ENCODE measurements around the gene PRKAR2A.
"Not testable (repeated sequence)": the region's sequence is repeated elsewhere in the genome, so short reads cannot be mapped to it uniquely, and the experiment has no call there.

Gene PRKAR2A

GRCh38 chr3:48811524-48811923 lies 36.1 kb downstream of the PRKAR2A start:
- no peaks in the 10 kb centered on the region for H3K36me3 ChIP-seq (ENCODE audit: control insufficient read depth, insufficient read depth, low read length)
- no peaks in the 10 kb centered on the region for H3K4me1 ChIP-seq (ENCODE audit: control insufficient read depth, insufficient read depth, low read length)
- no peak overlapping the region for H3K27ac ChIP-seq (ENCODE audit: insufficient read depth, low read depth, low read length, poor library complexity, severe bottlenecking)
- H3K9me3 ChIP-seq (ENCODE audit: control insufficient read depth, low read length) = no peaks in the 10 kb centered on the region
- 92% methylated on average over 1 of the region's 3 CpGs; no CpG with 5 or more reads in 1 of the 2 experiments for WGBS, 2 experiments
- no peaks in the 10 kb centered on the region for H3K27me3 ChIP-seq (ENCODE audit: control insufficient read depth, insufficient read depth, low read length, poor library complexity, severe bottlenecking)
- H3K4me3 ChIP-seq (ENCODE audit: insufficient read depth, low read depth, low read length) = no peak overlapping the region

- WGBS, 2 experiments = 90 to 92% methylated on average over 4 of the region's 4 CpGs
These were observed 42.7 kb downstream of the PRKAR2A start for GRCh38 chr3:48804930-48805329.

GRCh38 chr3:48800831-48801230 lies 46.8 kb downstream of the PRKAR2A start:
- 91 to 92% methylated on average over 12 of the region's 12 CpGs for WGBS, 2 experiments
- H3K27me3 ChIP-seq (ENCODE audit: control insufficient read depth, insufficient read depth, low read length, poor library complexity, severe bottlenecking); H3K27ac ChIP-seq (ENCODE audit: insufficient read depth, low read depth, low read length, poor library complexity, severe bottlenecking); H3K9me3 ChIP-seq (ENCODE audit: control insufficient read depth, low read length); H3K4me1 ChIP-seq (ENCODE audit: control insufficient read depth, insufficient read depth, low read length); H3K4me3 ChIP-seq (ENCODE audit: insufficient read depth, low read depth, low read length); H3K36me3 ChIP-seq (ENCODE audit: control insufficient read depth, insufficient read depth, low read length): not testable (repeated sequence)

More at GRCh38 chr3:48804930-48805329, 42.7 kb downstream of the PRKAR2A start:
- no peaks in the 10 kb centered on the region for H3K36me3 ChIP-seq (ENCODE audit: control insufficient read depth, insufficient read depth, low read length)
- no peaks in the 10 kb centered on the region for H3K4me1 ChIP-seq (ENCODE audit: control insufficient read depth, insufficient read depth, low read length)
- H3K27me3 ChIP-seq (ENCODE audit: control insufficient read depth, insufficient read depth, low read length, poor library complexity, severe bottlenecking) = no peaks in the 10 kb centered on the region
- H3K27ac ChIP-seq (ENCODE audit: insufficient read depth, low read depth, low read length, poor library complexity, severe bottlenecking) = no peak overlapping the region
- H3K4me3 ChIP-seq (ENCODE audit: insufficient read depth, low read depth, low read length) = no peak overlapping the region
- no peaks in the 10 kb centered on the region for H3K9me3 ChIP-seq (ENCODE audit: control insufficient read depth, low read length)

GRCh38 chr3:48798998-48799397 lies 48.7 kb downstream of the PRKAR2A start:
- Histone ChIP-seq H3K9me3 (ENCODE audit: control insufficient read depth, low read length) (no peaks in the 10 kb centered on the region), H3K27me3 (ENCODE audit: control insufficient read depth, insufficient read depth, low read length, poor library complexity, severe bottlenecking) (no peaks in the 10 kb centered on the region), H3K4me3 (ENCODE audit: insufficient read depth, low read depth, low read length) (no peak overlapping the region), H3K4me1 (ENCODE audit: control insufficient read depth, insufficient read depth, low read length) (no peaks in the 10 kb centered on the region), H3K36me3 (ENCODE audit: control insufficient read depth, insufficient read depth, low read length) (no peaks in the 10 kb centered on the region), H3K27ac (ENCODE audit: insufficient read depth, low read depth, low read length, poor library complexity, severe bottlenecking) (no peak overlapping the region)
- WGBS, 2 experiments = 96 to 100% methylated on average over 1 of the region's 1 CpG

- Histone ChIP-seq H3K4me1 (ENCODE audit: control insufficient read depth, insufficient read depth, low read length) (no peaks in the 10 kb centered on the region), H3K36me3 (ENCODE audit: control insufficient read depth, insufficient read depth, low read length) (no peaks in the 10 kb centered on the region), H3K27ac (ENCODE audit: insufficient read depth, low read depth, low read length, poor library complexity, severe bottlenecking) (no peak overlapping the region), H3K27me3 (ENCODE audit: control insufficient read depth, insufficient read depth, low read length, poor library complexity, severe bottlenecking) (no peaks in the 10 kb centered on the region), H3K4me3 (ENCODE audit: insufficient read depth, low read depth, low read length) (no peak overlapping the region), H3K9me3 (ENCODE audit: control insufficient read depth, low read length) (no peaks in the 10 kb centered on the region)
- 92 to 99% methylated on average over 1 to 2 of the region's 2 CpGs for WGBS, 2 experiments
These were observed 50.0 kb downstream of the PRKAR2A start for GRCh38 chr3:48797626-48798025.

- WGBS, 2 experiments = 89 to 95% methylated on average over 7 of the region's 7 CpGs
- Histone ChIP-seq H3K9me3 (ENCODE audit: control insufficient read depth, low read length) (no peaks in the 10 kb centered on the region), H3K27me3 (ENCODE audit: control insufficient read depth, insufficient read depth, low read length, poor library complexity, severe bottlenecking) (no peaks in the 10 kb centered on the region), H3K4me1 (ENCODE audit: control insufficient read depth, insufficient read depth, low read length) (no peaks in the 10 kb centered on the region), H3K27ac (ENCODE audit: insufficient read depth, low read depth, low read length, poor library complexity, severe bottlenecking) (no peak overlapping the region), H3K36me3 (ENCODE audit: control insufficient read depth, insufficient read depth, low read length) (no peaks in the 10 kb centered on the region), H3K4me3 (ENCODE audit: insufficient read depth, low read depth, low read length) (no peak overlapping the region)
These were observed 51.5 kb downstream of the PRKAR2A start for GRCh38 chr3:48795997-48796732.

- not testable (repeated sequence) for H3K4me3 ChIP-seq (ENCODE audit: insufficient read depth, low read depth, low read length); H3K36me3 ChIP-seq (ENCODE audit: control insufficient read depth, insufficient read depth, low read length); H3K27ac ChIP-seq (ENCODE audit: insufficient read depth, low read depth, low read length, poor library complexity, severe bottlenecking); H3K4me1 ChIP-seq (ENCODE audit: control insufficient read depth, insufficient read depth, low read length); H3K9me3 ChIP-seq (ENCODE audit: control insufficient read depth, low read length); H3K27me3 ChIP-seq (ENCODE audit: control insufficient read depth, insufficient read depth, low read length, poor library complexity, severe bottlenecking)
- WGBS, 2 experiments = 92 to 97% methylated on average over 2 of the region's 2 CpGs
These were observed 54.2 kb downstream of the PRKAR2A start for GRCh38 chr3:48793484-48793883.

GRCh38 chr3:48789665-48790064 lies 58.0 kb downstream of the PRKAR2A start:
- WGBS, 2 experiments = 92% methylated on average over 3 of the region's 3 CpGs
- no peak overlapping the region for H3K27ac ChIP-seq (ENCODE audit: insufficient read depth, low read depth, low read length, poor library complexity, severe bottlenecking)

GRCh38 chr3:48788544-48789162 lies 59.0 kb downstream of the PRKAR2A start:
- no peaks in the 10 kb centered on the region for H3K4me1 ChIP-seq (ENCODE audit: control insufficient read depth, insufficient read depth, low read length)
- WGBS, 2 experiments = 89 to 95% methylated on average over 1 of the region's 1 CpG

More at GRCh38 chr3:48789665-48790064, 58.0 kb downstream of the PRKAR2A start:
- H3K27me3 ChIP-seq (ENCODE audit: control insufficient read depth, insufficient read depth, low read length, poor library complexity, severe bottlenecking) = no peaks in the 10 kb centered on the region
- no peaks in the 10 kb centered on the region for H3K9me3 ChIP-seq (ENCODE audit: control insufficient read depth, low read length)
- no peaks in the 10 kb centered on the region for H3K36me3 ChIP-seq (ENCODE audit: control insufficient read depth, insufficient read depth, low read length)
- no peaks in the 10 kb centered on the region for H3K4me1 ChIP-seq (ENCODE audit: control insufficient read depth, insufficient read depth, low read length)
- no peak overlapping the region for H3K4me3 ChIP-seq (ENCODE audit: insufficient read depth, low read depth, low read length)

GRCh38 chr3:48784426-48785120 lies 63.1 kb downstream of the PRKAR2A start:
- no peaks in the 10 kb centered on the region for H3K9me3 ChIP-seq (ENCODE audit: control insufficient read depth, low read length)
- no peaks in the 10 kb centered on the region for H3K27me3 ChIP-seq (ENCODE audit: control insufficient read depth, insufficient read depth, low read length, poor library complexity, severe bottlenecking)
- no peak overlapping the region for H3K4me3 ChIP-seq (ENCODE audit: insufficient read depth, low read depth, low read length)
- no peaks in the 10 kb centered on the region for H3K36me3 ChIP-seq (ENCODE audit: control insufficient read depth, insufficient read depth, low read length)
- H3K4me1 ChIP-seq (ENCODE audit: control insufficient read depth, insufficient read depth, low read length) = no peaks in the 10 kb centered on the region
- WGBS, 2 experiments = 84 to 92% methylated on average over 2 to 4 of the region's 4 CpGs
- H3K27ac ChIP-seq (ENCODE audit: insufficient read depth, low read depth, low read length, poor library complexity, severe bottlenecking) = no peak overlapping the region

More at GRCh38 chr3:48788544-48789162, 59.0 kb downstream of the PRKAR2A start:
- Histone ChIP-seq H3K27ac (ENCODE audit: insufficient read depth, low read depth, low read length, poor library complexity, severe bottlenecking) (no peak overlapping the region), H3K36me3 (ENCODE audit: control insufficient read depth, insufficient read depth, low read length) (no peaks in the 10 kb centered on the region), H3K4me3 (ENCODE audit: insufficient read depth, low read depth, low read length) (no peak overlapping the region), H3K9me3 (ENCODE audit: control insufficient read depth, low read length) (no peaks in the 10 kb centered on the region), H3K27me3 (ENCODE audit: control insufficient read depth, insufficient read depth, low read length, poor library complexity, severe bottlenecking) (no peaks in the 10 kb centered on the region)
